ENCODE data around the gene ONECUT1. TPM values are rescaled to one million over a fixed set of nuclear protein-coding genes. Genes with fewer than 3 reads are reported as not detected.

The ONECUT1 gene
- total and polyA plus RNA-seq, 10 of the 15 experiments (the other 5 are each of a cell fraction or from before 2014, with no cell fraction given), result 0.28 TPM; not detected in 9

- TF ChIP-seq ZNF687 (IDR thresholded peaks at IDR 0.05) (no peak), ATF3 (IDR thresholded peaks at IDR 0.05; ENCODE audit: borderline replicate concordance, extremely low read depth, low read depth, low read length) (no peak), BHLHE40 (IDR thresholded peaks at IDR 0.05; ENCODE audit: borderline replicate concordance in 1 of 2, low read depth in 2 of 2, low read length in 1 of 2) (no peak)
These were observed 18.9 kb upstream of the ONECUT1 start (continued) for GRCh38 chr15:52808996-52809395.

- H2AFZ ChIP-seq (ENCODE audit: control insufficient read depth, low read depth, low read length), result no peak overlapping the region
- ChIA-PET CTCF (no interaction called here), POLR2A (no interaction called here), RAD21 (ENCODE audit: unreplicated experiment) (no interaction called here), SMC1A (ENCODE audit: uncharacterized antibody, unreplicated experiment) (no interaction called here)
- no peak overlapping the region for H3K9ac ChIP-seq (ENCODE audit: control insufficient read depth, insufficient read depth, low read length)
- no TSS peak for BruUV-seq (replicated peaks)
- no peak overlapping the region for H3K4me2 ChIP-seq (ENCODE audit: control insufficient read depth, insufficient read depth)
- H3K4me1 ChIP-seq (ENCODE audit: control insufficient read depth, insufficient read depth, low read length), result no peaks in the 10 kb centered on the region
- H3K27me3 ChIP-seq (replicated peaks in 1 of 2; ENCODE audit: control insufficient read depth in 2 of 2, insufficient read depth in 2 of 2, low read length in 1 of 2), result peaks cover 10 to 19% of the 10 kb centered on the region in 2 experiments
- no peak for DNase-seq (ENCODE audit: low read depth, low spot score)
- no peaks in the 10 kb centered on the region for H3K79me2 ChIP-seq (ENCODE audit: control insufficient read depth, insufficient read depth, low read length)
- no peak overlapping the region for H3K27ac ChIP-seq (ENCODE audit: control insufficient read depth, insufficient read depth)
- in situ Hi-C loops (cut with MboI), result no loop called here
- no peak for FAIRE-seq
- ATAC-seq, result no peak
- H4K20me1 ChIP-seq (ENCODE audit: control insufficient read depth, insufficient read depth), result no peaks in the 10 kb centered on the region
- 0% methylated on average over 1 of the region's 1 CpG for WGBS (ENCODE audit: insufficient coverage, insufficient replicate concordance, low lambda C conversion rate, missing lambda C conversion rate)
- H3K4me3 ChIP-seq, result no peak overlapping the region
- intact Hi-C loops (cut with micrococcal nuclease; ENCODE audit: unreplicated experiment), result no loop called here
- TF ChIP-seq IRF4 (IDR thresholded peaks at IDR 0.05; ENCODE audit: low read depth, low read length), result no peak
- TF ChIP-seq NFYA (IDR thresholded peaks at IDR 0.05; ENCODE audit: borderline replicate concordance, low read depth, low read length), result no peak
- no peak for TF ChIP-seq PAX8 (IDR thresholded peaks at IDR 0.05)
- TF ChIP-seq ZBTB11 (CRISPR knock-in tag; IDR thresholded peaks at IDR 0.05), result no peak
- TF ChIP-seq ZNF384 (IDR thresholded peaks at IDR 0.05; ENCODE audit: borderline replicate concordance, low read depth, low read length), result no peak
- TF ChIP-seq, protein P1, sequence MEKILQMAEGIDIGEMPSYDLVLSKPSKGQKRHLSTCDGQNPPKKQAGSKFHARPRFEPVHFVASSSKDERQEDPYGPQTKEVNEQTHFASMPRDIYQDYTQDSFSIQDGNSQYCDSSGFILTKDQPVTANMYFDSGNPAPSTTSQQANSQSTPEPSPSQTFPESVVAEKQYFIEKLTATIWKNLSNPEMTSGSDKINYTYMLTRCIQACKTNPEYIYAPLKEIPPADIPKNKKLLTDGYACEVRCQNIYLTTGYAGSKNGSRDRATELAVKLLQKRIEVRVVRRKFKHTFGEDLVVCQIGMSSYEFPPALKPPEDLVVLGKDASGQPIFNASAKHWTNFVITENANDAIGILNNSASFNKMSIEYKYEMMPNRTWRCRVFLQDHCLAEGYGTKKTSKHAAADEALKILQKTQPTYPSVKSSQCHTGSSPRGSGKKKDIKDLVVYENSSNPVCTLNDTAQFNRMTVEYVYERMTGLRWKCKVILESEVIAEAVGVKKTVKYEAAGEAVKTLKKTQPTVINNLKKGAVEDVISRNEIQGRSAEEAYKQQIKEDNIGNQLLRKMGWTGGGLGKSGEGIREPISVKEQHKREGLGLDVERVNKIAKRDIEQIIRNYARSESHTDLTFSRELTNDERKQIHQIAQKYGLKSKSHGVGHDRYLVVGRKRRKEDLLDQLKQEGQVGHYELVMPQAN (conservative IDR thresholded peaks at IDR 0.05), result no peak
- TF ChIP-seq MEF2B (IDR thresholded peaks at IDR 0.05; ENCODE audit: partially characterized antibody, poor library complexity, severe bottlenecking), result no peak
- TF ChIP-seq ZNF274 (IDR thresholded peaks at IDR 0.05; ENCODE audit: insufficient read depth, insufficient read length), result no peak
- no peak for TF ChIP-seq SRF (IDR thresholded peaks at IDR 0.05; ENCODE audit: low read depth in 2 of 2, low read length in 2 of 2)
- no peaks in the 10 kb centered on the region for H3K36me3 ChIP-seq (ENCODE audit: control insufficient read depth in 2 of 2, insufficient read depth in 2 of 2, low read length in 1 of 2)
- no peaks in the 10 kb centered on the region; the same call in 2 of the 3 replicates for H3K9me3 ChIP-seq (replicated peaks; ENCODE audit: control insufficient read depth, insufficient read depth, low read length)
These were observed 18.3 kb upstream of the ONECUT1 start for GRCh38 chr15:52808441-52808840.
